ENCODE results near the gene TBC1D19. TPM values are rescaled to one million over a fixed set of nuclear protein-coding genes. Genes with fewer than 3 reads are reported as not detected.
A peak's percentile ranks its signal among the peaks of the same experiment; 100 is the strongest.

Gene TBC1D19
- total and polyA plus RNA-seq, 9 of the 15 experiments (the other 6 are each of a cell fraction or from before 2014, with no cell fraction given) = 0.73 to 5.6 (median 3.7) TPM

- H4K20me1 ChIP-seq (replicated peaks; ENCODE audit: control insufficient read depth, insufficient read depth, low read length) = no peaks in the 10 kb centered on the region
- H3K27me3 ChIP-seq (ENCODE audit: control insufficient read depth in 2 of 2, insufficient read depth in 2 of 2, low read length in 2 of 2) = no peaks in the 10 kb centered on the region
- no peaks in the 10 kb centered on the region for H3K9me3 ChIP-seq (replicated peaks; ENCODE audit: control insufficient read depth, insufficient read depth, low read depth, low read length)
- no peak for TF ChIP-seq ZNF766 (CRISPR knock-in tag; conservative IDR thresholded peaks at IDR 0.05)
- peak; percentile 39; the same call in 1 of the 2 replicates for TF ChIP-seq CEBPB (tag; IDR thresholded peaks at IDR 0.05)
- no peak for TF ChIP-seq ZBED1 (IDR thresholded peaks at IDR 0.05)
- TF ChIP-seq ZNF518B (CRISPR knock-in tag; IDR thresholded peaks at IDR 0.05) = no peak
- peak; percentile 69 for TF ChIP-seq ZNF384 (IDR thresholded peaks at IDR 0.05; ENCODE audit: low read depth, low read length)
- TF ChIP-seq CEBPG (CRISPR knock-in tag; IDR thresholded peaks at IDR 0.05) = no peak
- 0 out of 4 replicates have a peak, but pooled peaks of 1 of the 2 experiments have one; percentile 14 for TF ChIP-seq CEBPG (tag; conservative IDR thresholded peaks at IDR 0.05 in 1 of 2, IDR thresholded peaks at IDR 0.05 in 1 of 2)
- in situ Hi-C loops (cut with MboI) (no loop called here), intact Hi-C loops (cut with micrococcal nuclease) (loop anchor here (5.0 kb wide), 1 partner anchor 225 kb away; no protein-coding TSS in a partner anchor)
- no peaks in the 10 kb centered on the region for H3K79me2 ChIP-seq (ENCODE audit: control insufficient read depth, insufficient read depth, low read length)
- WGBS (ENCODE audit: insufficient coverage, low coverage, missing lambda C conversion rate) = 77% methylated on average over 3 of the region's 3 CpGs
- H3K27ac ChIP-seq (ENCODE audit: extremely low read depth, low read depth, low read length) = no peak overlapping the region
- no peaks in the 10 kb centered on the region for H3K9me1 ChIP-seq (ENCODE audit: control insufficient read depth, insufficient read depth, low read length)
- H3K36me3 ChIP-seq (ENCODE audit: control insufficient read depth, insufficient read depth, low read length) = no peaks in the 10 kb centered on the region
- CTCF ChIA-PET (ENCODE audit: low intra/inter-chr PET ratio) = no interaction called here
- H3K4me2 ChIP-seq (ENCODE audit: insufficient read depth, low read length) = no peak overlapping the region
- FAIRE-seq (no peak), ATAC-seq (no peak), DNase-seq (ENCODE audit: extremely low read depth in 1 of 4, low spot score in 3 of 4) (no peak)
- no peak overlapping the region for H3K9ac ChIP-seq (ENCODE audit: insufficient read depth in 1 of 2, low read depth in 2 of 2, low read length in 2 of 2)
- POLR2A ChIA-PET = no interaction called here
- peaks cover 11 to 45% of the 10 kb centered on the region in 2 experiments; a peak in 4 of 5 replicates for H3K4me1 ChIP-seq (replicated peaks in 1 of 2; ENCODE audit: control insufficient read depth in 2 of 2, insufficient read depth in 2 of 2, low read length in 2 of 2)
- no peak overlapping the region for H3K4me3 ChIP-seq
- no TSS peak for BruUV-seq (replicated peaks)
- H2AFZ ChIP-seq (ENCODE audit: low read depth, low read length) = no peak overlapping the region
Observed at GRCh38 chr4:26786916-26787315, 203.0 kb downstream of the TBC1D19 start.
